HG03432 (cell line): ENCODE results near the gene CENPI.
"Not testable (repeated sequence)": the region's sequence is repeated elsewhere in the genome, so short reads cannot be mapped to it uniquely, and the experiment has no call there.

Experiments used
- ATAC-seq: cut with Tn5 transposase; IDR thresholded peaks from one replicate; pipeline ENCODE4 v1.9.1; 2021; ENCODE audit warnings: mild to moderate bottlenecking, moderate library complexity; ENCODE audit not compliant: unreplicated experiment

Gene CENPI, protein sequence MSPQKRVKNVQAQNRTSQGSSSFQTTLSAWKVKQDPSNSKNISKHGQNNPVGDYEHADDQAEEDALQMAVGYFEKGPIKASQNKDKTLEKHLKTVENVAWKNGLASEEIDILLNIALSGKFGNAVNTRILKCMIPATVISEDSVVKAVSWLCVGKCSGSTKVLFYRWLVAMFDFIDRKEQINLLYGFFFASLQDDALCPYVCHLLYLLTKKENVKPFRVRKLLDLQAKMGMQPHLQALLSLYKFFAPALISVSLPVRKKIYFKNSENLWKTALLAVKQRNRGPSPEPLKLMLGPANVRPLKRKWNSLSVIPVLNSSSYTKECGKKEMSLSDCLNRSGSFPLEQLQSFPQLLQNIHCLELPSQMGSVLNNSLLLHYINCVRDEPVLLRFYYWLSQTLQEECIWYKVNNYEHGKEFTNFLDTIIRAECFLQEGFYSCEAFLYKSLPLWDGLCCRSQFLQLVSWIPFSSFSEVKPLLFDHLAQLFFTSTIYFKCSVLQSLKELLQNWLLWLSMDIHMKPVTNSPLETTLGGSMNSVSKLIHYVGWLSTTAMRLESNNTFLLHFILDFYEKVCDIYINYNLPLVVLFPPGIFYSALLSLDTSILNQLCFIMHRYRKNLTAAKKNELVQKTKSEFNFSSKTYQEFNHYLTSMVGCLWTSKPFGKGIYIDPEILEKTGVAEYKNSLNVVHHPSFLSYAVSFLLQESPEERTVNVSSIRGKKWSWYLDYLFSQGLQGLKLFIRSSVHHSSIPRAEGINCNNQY

DNA sequence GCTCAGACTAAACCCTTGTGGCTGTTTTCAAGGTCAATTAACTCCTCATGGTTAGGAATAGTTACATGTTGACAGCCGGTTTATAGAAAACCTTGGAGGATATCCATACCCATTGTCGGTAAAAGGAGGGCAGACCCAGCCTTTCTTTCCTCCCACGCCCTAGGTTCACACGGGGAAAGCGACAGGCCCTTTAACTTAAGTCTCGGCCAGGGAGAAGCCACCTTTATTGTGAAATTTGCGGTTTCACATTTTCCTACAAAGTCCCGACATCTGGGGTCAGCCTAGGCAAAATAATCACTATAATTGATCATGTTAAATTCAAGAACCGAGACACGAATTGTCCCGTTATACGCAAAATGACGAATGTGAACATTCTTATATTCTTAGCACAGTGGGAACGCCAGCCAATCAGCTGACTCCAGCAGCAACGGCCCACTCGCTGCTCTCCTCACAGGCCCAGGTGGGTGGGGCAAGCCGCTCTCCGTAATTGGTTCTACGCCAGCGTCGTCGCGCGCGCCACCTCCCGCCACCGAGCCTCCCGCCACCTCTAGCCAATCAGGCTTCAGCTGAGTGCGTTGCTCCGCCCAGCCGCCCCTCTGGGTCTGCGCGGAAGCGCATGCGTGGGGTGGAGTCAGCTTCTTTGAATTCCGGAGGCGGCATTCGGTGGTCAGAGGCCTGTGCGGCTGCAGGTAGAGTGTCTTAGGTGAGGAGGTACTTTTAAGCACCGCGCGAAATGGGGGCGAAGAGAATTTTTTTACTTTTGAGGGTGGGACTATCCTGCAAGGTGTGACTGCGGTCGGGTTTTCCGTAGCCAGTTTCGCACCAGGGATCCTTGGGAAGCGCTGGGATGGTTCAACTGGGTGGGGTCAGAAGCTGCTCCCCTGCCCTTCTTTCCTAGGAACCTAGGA is at the start of gene CENPI:
Gene CENPI (plus strand): TSS at position 659 of the 908 bp plus-strand sequence. CDS start 2,867 bp downstream, outside the sequence.
- peak; percentile 100 for ATAC-seq

DNA sequence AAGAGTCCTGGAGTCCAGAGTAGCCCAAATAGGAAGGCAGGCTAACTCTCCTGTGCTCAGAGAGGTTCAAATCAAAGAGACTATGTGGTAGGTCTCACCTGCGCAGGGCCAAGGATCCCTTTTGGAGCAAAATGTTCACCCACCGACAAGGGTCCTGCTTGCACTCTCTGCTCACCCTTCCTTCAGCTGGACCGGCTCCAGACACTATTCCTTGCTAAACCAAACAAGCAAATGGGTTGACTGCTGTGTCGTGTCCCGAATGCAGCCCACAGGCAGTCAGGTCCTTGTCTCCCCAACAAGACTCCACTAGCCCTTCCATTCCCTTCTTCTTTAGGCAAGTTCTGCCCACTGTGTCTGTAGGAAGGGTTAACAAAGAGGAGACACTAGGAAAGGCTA is 46.9 kb upstream of the CENPI start:
- ATAC-seq, result peak; percentile 8

DNA sequence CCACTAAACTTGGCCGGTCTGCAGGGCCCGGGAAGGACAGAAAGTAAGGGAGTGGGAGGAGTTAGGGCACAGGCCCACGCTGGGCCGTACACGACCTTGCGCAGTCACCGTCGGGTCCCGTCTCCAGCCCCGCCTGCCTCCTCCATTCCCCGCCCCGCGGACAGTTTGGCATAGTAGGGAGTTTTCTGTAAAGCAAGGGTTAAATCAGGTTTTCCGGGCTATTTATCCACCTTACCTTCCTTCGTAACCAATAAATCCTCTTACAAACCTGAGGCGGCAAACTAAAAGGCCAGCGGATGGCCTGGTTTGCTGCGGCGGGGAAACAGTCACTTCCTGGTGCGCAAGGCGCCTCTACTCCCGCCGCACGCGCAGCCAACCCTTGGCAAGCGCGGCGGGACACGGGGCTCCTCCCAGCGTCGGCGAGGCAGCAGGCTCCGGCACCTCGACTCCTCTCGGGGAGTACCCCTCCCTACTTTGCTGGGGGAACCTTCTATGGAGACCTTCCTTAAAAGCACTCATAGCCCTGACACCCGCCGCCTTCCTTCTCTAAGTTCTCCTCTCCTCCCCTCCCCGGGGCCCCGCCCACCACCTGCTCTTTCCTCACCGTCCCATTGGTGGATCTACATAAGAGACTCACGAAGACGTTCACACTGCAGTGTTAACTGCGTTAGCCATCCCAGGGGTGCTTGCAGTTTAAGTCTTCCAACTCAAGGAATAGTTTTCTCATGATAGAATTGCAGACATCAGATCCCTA is 46.3 kb upstream of the CENPI start, which contains the start of gene TRMT2B:
Gene TRMT2B (minus strand): TSS at position 563 of the 754 bp plus-strand sequence. CDS start 9,822 bp downstream, outside the sequence.
- peak; percentile 97 for ATAC-seq

DNA sequence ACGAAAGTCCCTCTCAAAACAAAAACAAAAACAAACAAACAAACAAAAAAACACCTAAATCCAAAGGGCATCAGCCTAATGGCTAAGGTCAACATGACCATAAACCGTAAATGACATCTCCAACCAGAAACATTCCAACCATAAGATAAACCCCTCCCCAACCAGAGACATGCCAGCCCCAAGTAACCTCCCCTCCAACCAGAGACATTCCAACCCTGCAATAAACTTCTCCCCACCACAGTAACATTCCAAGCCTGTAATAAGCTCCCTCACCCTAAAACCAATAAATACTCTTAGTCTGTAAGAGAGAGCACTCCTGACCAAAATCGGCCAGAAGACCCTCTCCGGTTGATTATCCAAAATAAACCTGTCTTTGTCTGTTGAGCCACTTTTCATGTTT is 41.5 kb upstream of the CENPI start:
- not testable (repeated sequence) for ATAC-seq

DNA sequence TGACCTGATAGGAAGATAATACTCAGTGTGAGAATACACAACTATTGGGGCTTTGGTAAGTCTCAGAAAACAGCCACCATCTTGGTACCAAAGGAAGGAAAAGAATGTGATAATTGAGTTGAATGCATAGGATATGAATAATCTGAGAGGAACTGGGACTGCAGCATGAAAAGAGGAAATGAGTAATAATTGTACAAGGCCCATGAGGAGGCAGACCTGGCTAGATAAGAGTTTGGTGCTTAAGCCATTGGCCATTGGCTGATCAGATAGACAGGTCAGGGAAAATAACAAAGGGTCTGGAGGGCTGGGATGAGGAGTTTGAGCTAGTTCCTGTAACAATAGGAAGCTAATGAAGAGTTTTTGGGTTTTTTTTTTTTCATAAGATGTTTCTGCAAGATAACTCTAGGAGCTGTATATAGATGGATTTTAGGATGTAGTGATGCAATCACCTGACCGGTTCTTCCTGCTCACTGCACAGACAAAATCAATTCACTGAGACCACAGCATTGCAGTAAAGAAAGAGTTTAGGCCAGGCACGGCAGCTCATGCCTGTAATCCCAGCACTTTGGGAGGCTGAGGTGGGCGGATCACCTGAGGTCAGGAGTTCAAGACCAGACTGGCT is 40.8 kb upstream of the CENPI start:
- peak; percentile 97 for ATAC-seq

DNA sequence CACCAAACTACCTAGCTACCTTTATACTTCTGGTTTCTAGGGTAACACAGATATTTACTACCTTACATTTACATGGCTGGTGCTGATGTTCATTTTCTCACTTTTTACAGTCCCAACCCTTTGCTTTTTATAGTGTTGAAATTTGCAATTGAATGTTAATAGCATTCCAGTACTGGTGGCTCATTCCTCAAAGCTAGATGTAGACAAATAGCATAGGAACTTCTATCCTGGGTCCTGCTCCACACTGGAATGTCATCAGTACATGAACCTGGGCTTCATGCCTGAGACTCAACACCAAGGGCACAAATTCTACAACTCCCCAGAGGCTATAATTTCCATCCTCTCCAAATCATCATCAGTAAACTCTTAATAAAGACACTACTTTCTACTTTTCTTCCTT is 35.8 kb upstream of the CENPI start:
- no peak for ATAC-seq

DNA sequence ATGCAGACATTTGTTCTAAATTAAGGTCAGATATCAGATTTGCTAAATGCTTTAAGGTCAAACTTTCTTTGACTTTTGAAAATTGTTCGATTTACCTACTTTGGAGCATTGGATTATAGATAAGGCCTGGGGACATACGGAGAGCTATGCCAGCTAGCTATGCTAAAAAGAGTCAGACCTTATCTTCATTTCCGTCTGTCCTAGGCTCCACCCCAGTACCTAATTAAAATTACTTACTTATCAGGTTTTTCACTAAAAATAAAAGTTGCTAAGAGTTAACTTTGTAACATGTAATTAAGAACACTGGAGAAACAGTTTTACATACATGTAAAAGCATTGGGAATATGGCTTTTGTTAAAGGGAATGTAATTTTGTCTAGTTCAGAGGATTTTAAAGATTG is 26.4 kb upstream of the CENPI start:
- ATAC-seq, result no peak

DNA sequence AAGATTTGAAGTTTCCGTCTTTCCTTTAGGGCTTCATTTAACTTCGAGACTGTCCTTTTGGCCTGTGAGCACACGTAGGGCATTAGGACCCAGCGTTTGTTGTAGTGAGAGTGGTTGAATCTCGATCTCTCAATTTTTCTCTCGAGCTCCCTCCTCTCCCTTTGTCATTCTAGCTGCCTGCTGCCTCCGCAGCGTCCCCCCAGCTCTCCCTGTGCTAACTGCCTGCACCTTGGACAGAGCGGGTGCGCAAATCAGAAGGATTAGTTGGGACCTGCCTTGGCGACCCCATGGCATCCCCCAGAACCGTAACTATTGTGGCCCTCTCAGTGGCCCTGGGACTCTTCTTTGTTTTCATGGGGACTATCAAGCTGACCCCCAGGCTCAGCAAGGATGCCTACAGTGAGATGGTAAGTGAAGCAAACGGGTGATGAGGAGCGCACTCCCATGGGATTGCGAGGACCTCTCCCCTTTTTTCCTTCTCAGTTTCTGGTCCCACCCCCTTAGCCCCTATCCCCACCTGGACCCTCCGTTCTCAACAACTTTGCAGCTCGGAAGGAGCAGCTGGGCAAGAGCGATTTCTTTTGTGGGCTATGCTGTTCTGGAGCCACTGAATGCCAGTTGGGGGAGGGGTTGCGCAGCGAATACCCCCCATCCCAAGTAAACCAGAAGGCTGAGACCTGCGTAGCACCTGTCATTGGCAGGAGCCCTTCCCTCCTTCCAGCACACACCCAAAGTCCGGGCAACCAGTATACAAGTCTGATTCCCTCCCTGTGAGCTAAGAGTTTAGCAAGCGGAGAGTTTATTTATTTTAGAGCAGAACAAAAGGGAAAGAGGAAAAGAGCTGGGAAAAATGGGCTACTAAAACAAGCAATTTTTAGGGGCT is 19.0 kb upstream of the CENPI start, which contains the start of gene TMEM35A:
Gene TMEM35A (plus strand): TSS at position 164 of the 883 bp plus-strand sequence. CDS start 124 bp downstream, at position 288.
- no peak for ATAC-seq

DNA sequence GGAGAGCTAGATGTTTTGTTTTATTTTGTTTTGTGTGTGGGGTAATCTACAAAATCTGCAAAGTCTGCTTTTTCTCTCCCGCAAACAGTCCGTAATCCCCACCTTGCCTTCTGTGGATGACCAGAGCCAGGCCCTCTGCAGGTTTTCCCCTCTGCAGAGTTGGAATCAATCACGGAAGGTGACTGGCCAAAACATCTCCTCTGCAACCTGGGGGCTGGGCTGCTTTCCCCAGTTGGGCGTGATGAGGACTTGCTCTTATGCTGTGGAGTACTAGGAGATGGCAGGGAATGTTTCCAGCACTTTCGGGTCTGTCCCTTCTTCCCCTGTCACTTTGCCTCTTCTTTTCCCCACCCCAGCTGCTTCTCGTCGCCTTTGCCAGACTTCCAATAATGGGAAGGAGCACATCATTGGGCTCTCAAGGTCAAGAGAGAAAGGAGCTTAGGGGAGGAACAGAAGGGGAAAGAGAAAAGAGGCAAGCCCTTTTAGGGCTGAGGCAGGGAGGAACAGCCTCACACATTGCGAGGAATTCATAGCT is 18.2 kb upstream of the CENPI start:
- ATAC-seq, result no peak

DNA sequence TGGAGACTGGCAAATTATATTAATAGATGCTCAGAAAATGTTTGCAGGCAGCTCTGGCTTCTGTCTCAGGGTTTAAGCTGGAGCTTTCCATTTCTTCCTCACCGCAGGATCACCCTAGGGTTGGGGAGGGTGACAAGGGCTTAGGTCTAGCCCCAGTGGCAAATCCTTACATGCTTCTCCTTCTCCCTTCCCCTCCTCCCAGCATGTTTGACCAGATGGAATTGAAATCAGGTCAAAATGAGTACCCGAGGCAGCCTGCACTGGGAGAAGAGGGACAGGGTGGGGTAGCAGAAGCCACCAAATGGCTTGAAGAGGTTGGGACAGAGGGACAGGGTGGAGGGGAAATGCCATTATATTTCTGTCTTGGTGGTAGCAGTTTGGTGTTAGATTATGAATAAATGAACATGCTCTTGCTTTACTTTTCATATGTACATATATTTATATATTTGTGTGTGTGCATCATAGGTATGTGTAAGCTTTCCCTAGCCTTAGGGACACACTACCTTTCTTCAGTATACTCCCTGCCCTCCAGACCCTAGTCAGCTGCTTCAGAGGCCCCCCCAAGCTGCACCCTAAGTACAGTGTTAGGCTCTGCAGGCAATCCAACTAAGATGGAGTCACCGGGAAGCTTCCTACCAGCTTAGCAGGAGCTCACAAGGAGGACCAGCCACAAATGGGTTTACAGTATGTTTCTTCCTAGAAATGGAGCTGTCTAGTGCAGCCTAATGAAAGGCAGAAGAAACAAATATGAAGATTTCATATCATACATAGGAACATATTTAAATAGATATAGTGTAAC is 17.5 kb upstream of the CENPI start:
- no peak for ATAC-seq

DNA sequence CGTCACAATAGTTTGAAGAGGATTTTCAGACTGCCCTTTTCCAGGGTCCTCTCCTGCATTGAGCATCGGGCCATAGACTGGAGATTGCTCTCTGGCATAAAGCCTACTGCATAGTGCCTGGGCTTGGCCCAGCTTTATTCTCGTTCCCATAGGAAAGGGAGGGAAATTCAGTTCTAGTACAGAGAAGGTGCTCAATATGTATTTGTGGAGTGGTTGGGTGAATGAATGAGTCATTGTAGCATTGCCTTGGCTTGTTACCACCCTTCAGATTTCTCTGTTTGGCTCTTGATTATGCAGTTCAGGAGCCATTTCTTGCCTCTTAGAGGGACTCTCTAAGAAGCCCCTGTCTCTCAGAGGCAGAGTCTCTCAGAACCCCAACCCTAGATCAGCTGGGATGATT is 16.8 kb upstream of the CENPI start:
- ATAC-seq, result no peak

DNA sequence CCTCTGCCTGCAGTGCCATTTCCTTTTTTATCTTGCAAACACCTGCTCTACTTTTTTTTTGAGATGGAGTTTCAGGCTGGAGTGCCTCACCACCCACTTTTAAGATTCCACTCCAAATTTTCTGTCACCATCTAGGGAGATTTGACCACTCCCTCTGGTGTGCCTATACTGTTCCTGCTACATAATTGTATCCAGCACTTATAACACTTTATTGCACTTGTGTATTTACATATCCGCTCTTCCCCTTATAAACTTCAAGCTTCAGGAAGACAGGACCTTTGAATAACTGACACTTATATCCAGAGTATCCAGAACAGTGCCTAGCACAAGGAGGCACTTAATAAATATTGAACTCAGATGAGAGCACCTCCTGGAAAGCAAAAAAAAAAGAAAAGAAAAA is 6.2 kb upstream of the CENPI start:
- no peak for ATAC-seq

DNA sequence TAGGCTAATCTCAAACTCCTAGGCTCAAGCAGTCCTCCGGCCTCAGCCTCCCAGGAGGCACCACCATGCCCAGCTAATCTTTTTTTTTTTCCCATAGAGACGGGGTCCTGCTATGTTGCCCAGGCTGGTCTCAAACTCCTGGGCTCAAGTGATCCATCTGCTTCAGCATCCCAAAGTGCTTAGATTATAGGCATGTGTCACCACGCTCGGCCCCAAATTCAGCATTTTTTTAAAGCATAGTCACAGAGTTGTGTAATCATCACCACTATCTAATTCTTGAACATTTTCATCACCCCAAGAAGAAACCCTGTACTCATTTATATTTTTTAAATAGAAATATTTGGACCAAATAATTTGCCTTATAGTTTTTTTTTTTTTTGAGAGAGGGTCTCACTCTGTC is 10.3 kb downstream of the CENPI start:
- ATAC-seq, result no peak

DNA sequence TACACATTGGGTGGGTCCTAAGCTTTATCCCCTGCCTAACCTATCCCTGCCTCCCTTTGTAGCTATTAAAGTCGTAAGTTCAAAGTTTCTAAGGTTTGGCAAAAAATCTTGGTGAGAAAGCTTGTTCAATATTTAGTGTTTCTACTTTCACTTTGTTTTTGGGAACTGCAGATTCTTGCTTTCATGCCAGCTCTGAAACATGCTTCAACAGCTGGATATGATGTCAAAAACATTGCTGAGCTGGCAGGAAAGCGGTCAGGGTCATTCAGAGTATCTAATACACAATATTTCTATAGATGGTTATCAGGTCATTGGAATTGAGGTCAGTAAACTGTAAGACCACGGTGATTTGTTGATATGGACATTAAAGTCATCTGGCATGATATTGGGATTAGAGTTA is 19.7 kb downstream of the CENPI start:
- ATAC-seq, result no peak

DNA sequence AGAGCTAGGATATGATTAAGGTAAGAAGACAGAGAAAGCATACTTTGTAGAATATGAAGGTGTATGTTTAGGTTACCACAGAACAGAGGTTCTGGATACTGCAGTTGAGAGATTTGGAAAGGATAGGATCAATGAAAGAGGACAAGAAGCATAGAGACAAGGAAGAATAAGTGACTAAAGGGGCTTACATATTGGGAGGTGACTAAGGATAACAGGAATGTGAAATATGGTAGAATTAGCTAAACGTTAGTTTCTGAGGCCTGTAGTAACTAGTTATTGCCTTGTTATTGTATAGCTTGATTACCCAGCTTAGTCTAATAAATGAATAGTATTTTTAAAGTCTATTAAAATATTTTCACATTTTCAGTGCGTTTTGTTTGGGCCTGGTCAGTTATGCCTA is 38.2 kb downstream of the CENPI start:
- no peak for ATAC-seq
